GM21381 (cell line): Measurements from ENCODE around the gene HPCAL1.
"Not testable (repeated sequence)": the region's sequence is repeated elsewhere in the genome, so short reads cannot be mapped to it uniquely, and the experiment has no call there.

Experiments used
- ATAC-seq: cut with Tn5 transposase; IDR thresholded peaks from one replicate; pipeline ENCODE4 v1.9.1; 2021; ENCODE audit warnings: mild to moderate bottlenecking, moderate library complexity; ENCODE audit not compliant: unreplicated experiment

The HPCAL1 gene

DNA sequence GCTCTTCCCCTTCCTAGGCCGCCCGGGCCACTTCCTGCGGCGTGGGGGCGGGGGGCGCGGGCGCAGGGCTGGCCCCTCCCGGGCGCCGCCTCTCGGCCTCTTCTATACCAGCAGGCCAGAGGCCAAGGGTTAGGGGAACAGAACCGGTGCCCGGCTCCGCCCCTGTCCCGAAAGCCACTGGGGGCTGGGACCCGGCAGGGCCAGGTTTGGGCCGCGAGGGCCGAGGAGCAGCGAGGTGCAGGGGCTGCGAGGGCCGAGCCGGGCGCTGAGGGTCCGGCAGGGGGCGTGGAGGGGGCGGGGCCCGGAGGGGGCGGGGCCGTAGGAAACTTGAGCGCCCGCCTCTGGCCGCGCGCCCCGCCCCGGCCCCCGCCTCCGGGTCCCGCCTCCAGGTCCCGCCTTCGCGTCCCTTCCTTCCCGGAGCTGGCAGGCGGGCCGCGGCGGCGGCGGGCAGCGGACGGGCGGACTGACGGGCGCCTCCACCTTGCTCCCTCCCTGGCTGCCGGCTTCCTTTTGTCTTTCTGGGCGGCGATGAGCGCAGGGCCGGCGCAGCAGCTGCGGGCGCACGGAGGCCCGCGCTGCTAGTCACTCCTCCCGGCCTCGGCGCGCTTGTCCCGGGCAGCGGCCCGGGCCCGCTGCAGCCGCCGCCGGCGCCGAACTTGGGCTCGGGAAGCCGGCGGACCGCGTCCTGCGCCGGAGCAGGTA is at the start of gene HPCAL1:
Gene HPCAL1 (plus strand): TSS at position 426 of the 702 bp plus-strand sequence. CDS start 116,854 bp downstream, outside the sequence.
- peak; percentile 74 for ATAC-seq

DNA sequence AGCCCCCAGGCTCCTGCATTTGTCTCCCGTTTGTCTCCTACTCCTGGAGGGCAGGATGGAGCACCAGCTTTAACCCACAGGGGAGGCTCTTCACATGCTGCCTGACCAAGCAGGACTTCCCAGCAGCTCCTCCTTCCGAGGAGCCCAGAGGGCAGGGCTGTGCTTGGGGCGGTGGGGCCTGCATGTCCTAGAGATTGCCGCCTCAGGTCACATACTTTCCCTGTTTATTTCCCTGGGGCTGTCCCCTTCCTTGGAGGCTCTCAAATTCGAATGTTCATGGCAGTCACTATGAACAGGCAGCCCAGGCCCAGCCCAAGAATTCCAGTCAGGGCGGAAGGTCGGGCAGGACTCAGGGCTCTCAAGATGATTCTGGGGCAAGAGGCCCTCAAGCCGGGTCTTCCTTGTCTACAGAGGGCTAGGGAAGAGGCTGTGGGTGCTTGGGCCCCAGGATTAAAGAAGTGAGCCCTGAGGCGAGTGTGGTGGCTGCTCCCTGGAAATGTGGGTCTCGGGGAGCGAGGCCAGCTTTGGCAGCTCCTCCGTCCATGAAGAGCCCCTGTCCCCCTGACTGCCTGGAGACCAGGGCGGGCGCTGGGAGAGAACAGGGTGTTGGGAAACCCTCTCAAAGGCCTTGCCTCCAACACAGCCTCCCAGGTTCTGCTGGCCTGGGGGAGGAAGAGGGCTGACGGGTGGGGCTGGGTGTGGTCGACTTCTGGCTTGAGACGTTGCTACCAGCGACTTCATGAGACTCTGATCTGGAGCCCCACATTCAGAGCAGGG is 48.9 kb upstream of the HPCAL1 start:
- no peak for ATAC-seq

DNA sequence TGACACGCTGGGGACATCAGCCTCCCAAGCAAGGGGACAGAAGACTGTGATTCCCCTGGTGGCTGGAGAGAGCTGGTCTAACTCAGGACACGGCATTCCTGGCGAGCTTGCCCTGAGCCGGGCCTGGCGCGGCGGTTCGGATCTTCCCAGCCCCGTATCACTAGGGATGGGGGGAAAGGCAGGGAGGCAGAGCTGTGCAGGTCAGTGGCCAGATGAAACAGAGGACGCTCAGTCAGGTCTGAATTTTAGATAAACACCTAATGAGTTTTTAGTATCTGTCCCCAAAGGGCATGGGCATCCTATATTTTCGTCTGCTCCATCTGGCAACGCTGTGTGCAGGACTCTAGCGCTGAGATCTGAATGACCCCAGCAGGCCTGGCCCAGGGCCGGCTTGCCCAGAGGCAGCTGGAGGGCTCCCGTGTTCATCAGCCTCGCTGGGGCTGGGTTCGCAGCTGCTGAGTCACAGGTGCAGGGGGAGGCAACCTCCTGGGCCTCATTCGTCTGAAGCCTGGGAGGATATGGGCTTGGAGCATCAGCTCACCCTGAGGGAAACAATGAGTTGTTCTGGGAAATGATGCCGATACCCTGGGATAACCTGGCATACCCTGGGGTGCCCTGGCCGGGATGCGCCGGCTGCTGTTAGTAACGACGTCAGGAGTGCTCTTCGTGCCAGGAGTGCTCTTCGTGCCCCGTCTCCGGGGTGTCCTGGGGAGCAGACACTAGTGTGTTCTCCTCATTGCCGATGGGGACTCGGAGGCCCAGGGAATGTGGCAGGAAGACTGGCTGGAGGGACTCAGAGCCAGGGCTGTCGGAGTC is 48.1 kb upstream of the HPCAL1 start:
- no peak for ATAC-seq

DNA sequence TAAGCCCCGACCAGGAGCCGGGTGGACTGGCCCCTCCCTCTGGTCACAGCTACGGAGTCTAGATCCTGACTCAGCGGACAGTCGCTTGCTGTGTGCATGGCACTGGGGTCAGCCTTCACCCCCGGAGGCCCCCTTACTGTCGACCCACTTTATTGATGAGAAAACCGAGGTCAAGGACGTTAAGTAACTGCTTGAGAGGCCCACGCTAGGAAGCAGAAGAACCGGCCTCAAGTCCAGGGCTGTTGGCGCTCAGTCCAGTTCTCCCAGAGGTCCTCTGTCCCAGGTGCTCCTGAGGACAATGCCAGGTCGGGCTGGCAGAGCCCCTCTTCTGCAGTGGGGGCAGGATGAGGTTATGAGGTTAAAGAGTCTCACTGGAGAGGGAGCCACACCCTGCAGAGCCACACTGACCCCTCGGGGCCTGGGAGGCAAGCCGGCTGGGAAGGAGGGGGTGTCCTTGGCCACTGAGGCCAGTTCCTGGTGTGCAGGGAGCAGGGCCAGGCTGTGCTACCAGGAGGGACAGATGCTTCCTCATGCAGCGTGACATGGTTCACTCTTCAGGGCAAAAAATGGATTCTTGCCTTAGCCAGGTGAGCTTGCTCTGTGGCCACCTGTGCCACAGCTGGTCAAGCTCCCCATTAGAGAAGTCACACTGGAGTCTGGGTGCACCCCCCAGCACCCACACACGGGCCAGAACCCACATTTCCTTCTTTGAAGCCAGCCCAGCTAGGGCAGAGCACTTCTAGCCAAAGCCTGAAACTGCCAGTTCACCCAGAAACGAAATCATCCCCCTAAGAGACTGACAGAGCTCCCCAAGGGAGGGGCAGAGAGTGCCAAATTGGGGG is 47.3 kb upstream of the HPCAL1 start:
- ATAC-seq, result no peak

DNA sequence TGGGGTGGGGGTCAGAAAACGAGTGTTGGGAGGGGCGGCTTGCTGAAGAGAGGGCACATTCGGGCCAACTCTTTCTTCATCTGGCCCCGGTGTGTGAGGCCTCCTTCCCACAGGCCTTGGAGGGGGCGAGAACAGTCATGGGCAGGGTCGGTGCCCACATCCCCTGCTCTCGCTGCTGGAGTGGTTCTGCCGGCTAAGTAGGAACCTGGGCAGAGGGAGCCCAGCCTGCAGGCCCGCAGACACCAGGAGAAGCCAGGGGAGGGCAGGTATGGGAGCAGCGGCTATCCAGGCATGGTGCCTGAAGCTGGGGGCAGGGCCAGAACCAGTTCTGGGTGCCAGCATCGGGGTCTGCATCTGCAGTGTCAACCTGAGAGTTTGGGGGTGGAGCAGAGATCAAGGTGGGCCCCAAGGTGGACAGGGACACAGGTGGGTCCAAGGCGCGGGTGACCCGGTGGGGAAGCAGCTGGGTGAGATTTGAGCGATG is 46.6 kb upstream of the HPCAL1 start:
- ATAC-seq, result no peak

DNA sequence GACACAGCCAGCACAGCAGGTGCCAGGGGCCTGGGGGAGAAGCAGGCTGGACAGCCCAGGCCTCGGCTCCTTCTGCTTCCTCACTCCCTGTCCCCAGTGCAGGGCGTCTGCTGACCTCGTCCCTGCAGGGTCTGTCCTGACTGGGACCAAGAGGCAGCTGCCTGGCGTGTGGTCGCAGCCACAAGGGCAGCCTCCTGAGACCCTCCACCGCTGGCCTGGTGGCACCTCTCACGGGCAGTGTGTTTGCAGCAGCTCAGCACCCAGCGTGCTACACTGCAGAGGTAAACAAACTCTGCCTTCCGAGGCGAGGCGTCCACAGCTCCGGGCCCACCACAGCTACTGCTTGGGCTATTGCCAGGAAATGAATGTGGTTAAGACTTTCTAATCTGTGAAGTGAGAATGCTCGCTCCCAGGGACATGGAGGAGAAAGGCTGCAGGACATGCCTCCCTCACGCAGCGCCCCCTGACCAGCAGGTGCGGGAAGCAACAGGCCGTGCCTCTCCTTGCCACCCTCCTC is 46.1 kb upstream of the HPCAL1 start:
- no peak for ATAC-seq

DNA sequence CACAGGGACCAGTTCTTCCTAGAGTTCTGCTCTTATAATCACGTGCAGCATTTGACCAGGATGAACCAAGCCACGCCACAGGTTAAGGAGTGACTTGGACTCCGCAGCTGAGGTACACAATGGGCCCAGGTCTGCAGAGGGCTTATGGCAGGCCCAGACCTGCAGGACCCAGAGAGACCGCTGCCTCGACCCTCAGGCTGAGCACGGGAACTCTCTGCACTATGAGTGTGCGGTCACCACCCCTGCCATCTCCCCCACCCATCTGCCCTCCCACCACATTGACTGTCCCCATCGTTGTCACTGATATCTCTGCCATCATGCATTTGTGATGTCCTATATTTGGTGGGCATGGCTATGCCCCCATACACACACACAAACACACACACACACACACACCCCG is 45.7 kb upstream of the HPCAL1 start:
- ATAC-seq, result no peak

DNA sequence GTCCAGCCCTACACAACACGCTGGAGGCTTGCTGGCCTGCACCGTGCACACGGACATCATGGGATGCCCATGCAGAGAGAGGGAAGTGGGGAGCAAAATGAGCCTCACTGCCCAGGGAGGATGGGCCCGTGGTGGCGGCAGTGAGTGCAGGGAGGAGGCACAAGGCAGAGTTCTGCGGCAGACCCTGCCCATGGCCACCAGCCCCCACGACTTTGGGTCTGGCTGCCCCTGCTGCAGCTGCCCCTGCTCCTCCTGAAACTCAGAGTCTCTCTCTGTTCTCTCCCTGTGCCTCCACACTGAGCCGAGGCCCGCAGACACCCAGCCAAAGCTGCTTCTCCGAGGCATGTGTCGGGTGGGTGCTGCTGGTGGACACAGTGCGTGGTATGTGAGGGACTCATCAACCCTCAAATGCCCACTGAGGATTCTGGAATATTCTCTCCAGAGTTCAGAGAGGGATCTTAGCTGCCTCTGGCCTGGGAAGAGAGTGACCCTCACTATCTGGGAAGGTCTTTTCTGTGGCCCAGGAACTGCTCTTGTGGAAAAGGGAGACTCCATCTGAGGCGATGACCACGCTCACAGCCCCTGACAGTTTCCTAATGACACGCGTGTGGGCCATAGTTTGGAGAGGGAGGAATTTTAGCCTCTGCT is 45.1 kb upstream of the HPCAL1 start:
- no peak for ATAC-seq

DNA sequence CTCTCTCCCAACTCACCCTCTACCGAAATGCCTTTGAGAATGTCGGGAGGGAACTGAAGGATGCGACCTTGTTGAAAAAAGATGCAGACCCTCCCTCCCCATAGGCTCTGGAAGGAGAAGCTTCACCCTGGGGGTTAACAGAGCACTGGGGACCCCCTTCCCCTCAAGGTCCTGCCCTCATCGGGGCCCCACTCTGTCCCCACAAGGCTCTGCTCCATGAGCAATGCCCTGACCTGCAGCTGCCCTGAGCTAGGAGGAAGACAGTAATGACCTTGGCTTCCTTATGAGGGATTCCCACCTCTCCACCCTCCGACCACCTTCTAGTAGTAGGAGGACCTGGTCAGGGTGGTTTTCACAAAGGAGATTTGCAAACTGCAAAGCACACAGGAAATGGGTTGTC is 44.4 kb upstream of the HPCAL1 start:
- ATAC-seq, result no peak

DNA sequence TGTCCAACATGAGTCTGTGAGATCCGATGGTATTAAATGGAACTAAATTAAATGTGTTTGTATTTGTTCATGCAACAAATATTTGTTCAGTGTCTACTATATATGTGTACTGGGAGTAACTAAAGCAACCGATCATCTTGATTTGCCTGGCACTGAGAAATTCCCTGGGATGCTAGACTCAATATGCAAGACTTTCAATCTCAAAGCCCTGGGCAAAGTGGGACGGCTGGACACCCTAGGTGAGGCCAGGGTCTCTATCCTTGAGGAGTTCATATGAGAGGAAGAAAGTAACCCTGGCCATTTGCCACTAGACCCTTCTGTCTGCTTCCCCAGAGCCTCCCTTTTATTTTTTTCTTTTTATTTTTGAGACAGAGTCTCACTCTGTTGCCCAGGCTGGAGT is 44.0 kb upstream of the HPCAL1 start:
- no peak for ATAC-seq

DNA sequence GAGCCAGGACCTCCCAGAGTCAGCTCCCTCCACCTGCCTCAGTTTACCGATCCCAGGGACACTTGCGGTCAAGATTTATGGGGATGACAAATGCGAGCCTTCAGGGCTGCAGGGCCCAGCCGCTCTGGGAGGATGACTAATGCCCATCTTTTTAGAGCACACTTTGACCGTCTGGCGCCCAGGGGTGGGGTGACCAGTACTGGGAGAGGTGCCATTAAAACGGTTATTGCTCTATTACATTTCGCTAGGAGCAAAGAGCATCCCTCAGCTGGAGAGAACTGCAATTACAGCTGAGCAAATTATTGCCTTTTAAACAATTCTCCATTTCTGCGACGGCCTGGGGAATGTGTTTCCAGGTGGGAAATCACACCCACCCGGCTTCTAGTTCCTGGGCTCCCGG is 42.6 kb upstream of the HPCAL1 start:
- no peak for ATAC-seq

DNA sequence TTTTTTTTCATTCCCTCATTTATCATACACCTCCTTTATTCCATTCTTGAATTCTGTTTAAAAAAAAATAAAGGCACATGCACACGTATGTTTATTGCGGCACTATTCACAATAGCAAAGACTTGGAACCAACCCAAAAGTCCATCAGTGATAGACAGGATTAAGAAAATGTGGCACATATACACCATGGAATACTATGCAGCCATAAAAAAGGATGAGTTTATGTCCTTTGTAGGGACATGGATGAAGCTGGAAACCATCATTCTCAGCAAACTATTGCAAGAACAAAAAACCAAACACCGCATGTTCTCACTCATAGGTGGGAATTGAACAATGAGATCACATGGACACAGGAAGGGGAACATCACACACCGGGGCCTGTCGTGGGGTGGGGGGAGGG is 39.2 kb upstream of the HPCAL1 start:
- ATAC-seq, result not testable (repeated sequence)

DNA sequence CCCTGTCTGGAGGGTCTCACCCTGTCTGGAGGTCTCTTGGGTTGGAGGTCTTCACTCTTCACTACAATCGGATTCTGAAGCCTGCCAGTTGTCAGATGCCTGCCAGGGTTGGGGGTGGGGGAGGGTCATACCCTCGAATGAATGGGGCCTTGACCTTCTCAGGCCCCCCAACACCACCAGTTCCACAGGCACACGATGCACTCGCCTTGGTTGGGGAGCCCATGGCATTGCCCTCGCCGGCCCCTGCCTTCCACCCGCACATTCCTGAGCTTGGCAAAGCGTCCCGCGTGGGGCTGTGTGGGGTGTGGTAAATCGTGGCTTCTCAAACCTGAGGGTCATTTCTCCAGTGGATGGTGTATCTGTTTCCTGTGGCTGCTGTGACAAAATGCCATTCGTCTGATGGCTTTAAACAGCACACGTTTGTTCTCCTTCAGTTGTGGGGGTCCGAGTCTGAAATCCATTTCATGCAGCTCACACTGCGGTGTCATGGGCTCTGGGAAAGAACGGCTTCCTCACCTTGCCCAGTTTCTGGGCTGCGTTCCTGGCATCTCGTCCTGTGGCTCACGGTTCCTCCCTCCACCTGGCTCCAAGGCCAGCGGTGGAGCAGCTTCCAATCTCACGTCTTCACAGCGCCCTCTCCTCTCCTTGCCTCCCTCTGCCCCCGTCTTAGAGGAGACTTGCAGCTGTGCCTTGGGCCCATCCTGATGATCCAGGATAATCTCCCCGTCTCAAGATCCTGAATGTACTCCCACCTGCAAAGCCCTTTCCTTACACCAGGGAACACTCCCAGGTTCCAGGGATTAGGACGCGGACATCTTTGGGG is 38.0 kb upstream of the HPCAL1 start:
- ATAC-seq, result no peak

DNA sequence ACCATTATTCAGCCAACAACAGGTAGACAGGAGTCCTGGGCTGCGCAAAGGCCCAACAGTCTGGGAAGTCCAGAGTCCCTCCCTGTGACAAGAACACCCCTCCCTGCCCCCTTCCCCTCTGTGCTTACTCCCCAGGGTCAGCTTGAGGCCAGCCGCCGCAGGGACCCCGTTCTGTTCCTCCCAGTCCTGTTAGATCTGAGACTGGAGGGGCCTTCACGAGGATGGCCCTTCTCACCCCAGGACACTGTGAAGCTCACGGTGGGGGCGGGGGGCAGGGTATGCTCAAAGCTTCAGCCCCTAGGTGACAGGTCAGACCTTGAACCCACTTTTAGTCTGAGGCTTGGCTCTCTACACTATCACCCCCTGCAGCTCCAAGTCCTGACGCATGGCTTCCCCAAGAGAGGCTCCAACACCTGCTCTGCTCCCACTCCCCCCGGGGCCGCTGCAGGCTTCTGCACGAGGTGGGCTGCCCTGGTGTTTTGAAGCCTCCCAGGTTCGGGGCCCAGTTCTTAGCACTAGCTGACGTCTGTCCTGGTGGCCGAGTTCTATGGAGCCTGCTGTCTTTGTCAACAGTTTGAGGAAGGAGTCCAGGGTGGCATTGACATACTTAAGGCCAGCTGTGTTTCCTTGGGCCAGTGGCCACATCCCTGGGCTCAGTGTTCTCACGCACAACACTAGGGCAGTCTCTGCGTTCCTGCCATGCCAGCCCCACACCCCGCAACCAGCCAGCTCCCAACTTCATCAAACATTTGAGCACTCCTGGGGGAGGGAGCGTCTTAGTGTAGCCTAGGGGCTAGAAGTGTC is 37.2 kb upstream of the HPCAL1 start:
- ATAC-seq, result no peak

DNA sequence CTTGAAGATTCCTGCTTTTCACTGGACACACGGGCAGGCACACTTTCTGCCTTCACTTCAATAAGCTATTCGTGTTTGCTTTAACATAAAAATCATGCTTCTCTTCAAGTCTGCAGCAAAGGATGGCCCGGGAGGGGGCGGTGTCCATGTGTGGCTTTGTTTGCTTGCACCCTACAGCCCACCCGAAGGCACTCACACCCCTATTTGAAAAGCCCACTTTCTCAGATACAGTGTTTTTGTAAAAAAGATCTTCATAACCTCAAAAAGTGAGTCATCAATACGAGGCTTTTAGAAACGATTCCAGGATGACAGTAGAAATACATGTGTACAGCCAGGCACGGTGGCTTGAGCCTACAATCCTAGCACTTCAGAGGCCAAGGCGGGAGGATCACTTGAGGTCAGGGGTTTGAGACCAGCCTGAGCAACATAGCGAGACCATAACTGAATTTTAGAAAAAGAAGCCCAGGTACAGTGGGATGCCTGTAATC is 36.5 kb upstream of the HPCAL1 start:
- no peak for ATAC-seq

DNA sequence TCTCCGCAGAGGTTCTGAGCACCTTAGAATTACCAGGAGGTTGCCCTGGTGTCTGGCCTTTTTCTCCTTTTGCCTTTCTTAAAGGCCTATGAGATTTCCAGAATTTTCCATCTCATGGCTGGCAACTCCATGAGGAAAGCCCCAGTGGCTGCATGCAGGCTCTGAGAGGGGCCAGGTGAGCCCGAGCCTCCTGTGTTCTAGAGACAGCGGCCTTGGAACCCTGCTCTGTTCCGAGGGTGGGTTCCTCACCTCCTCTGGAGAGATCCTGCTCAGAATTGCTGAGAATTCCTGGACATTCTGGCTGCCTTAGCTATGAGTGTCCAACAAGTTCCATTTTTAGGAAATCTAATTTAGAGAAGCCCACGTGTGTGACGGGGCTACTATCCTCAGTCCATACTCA is 35.7 kb upstream of the HPCAL1 start:
- ATAC-seq, result no peak

DNA sequence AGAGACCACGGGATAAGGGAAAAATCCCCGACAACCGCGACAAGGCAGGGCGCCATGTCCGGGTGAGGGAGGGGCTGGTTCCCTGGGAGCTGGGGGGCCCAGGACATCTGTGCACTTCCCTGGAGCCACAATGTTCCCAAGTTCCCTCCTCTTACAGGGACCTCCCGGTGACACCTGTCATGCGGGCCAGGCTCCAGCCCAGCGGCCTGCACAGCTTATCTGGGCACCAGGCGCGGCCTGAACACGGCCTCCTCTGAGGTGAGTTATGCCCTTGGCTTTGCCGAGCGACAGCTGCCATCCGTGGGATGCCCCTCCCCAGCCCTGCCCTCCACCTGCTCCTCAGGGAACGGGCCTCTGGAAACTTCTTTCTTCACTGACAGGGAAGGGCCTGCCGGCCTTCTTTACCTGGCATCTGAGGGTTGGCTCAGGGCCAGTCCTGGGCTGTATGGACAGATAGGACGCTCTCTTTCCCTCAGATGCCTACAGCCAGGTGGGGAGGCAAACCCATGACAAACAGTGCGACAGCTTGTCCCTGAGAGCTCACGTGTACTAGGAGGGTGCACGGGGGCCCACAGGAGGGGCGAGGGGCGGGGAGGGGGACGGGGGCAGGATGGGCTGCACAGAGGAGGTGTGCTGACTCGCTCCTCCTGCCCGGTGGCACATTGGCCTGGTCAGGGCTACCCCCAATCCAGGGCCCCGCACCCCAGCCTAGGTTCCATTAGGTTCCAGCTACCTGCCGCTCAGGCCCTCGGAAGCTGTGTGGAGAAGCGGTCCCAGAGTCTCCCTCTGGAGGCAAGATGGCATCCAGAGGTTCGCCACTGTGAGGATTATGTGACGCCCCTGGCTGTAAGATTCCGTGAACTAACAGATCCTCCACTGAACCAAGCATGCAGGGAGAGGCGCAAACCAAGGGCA is 34.9 kb upstream of the HPCAL1 start:
- ATAC-seq, result no peak
